ENCODE data around the gene ZNRD2.
A peak's percentile ranks its signal among the peaks of the same experiment; 100 is the strongest.
"Not testable (repeated sequence)": the region's sequence is repeated elsewhere in the genome, so short reads cannot be mapped to it uniquely, and the experiment has no call there.

ZNRD2 gene

GRCh38 chr11:65569973-65570918 lies at the start of gene ZNRD2:
Gene ZNRD2, plus strand, starts transcription at chr11:65570477. Its CDS starts 15 bp downstream, at chr11:65570492.
- peak; percentile 97 for DNase-seq (ENCODE audit: low read depth)

GRCh38 chr11:65521777-65522521 lies 48.3 kb upstream of the ZNRD2 start:
- DNase-seq (ENCODE audit: low read depth): not testable (repeated sequence)

GRCh38 chr11:65522718-65523630 lies 47.3 kb upstream of the ZNRD2 start:
- DNase-seq (ENCODE audit: low read depth): not testable (repeated sequence)

GRCh38 chr11:65523631-65523968 lies 46.7 kb upstream of the ZNRD2 start:
- DNase-seq (ENCODE audit: low read depth): not testable (repeated sequence)

- peak; percentile 9 for DNase-seq (ENCODE audit: low read depth)
Observed at GRCh38 chr11:65524014-65524740, 46.1 kb upstream of the ZNRD2 start.

GRCh38 chr11:65524741-65525545 lies 45.3 kb upstream of the ZNRD2 start, which contains the start of gene SCYL1:
Gene SCYL1, plus strand, starts transcription at chr11:65525083. Its CDS starts 71 bp downstream, at chr11:65525154.
- peak; percentile 64 for DNase-seq (ENCODE audit: low read depth)

- no peak for DNase-seq (ENCODE audit: low read depth)
Observed at GRCh38 chr11:65525546-65526480, 44.5 kb upstream of the ZNRD2 start.

GRCh38 chr11:65526744-65527143 lies 43.5 kb upstream of the ZNRD2 start:
- no peak for DNase-seq (ENCODE audit: low read depth)

- no peak for DNase-seq (ENCODE audit: low read depth)
Observed at GRCh38 chr11:65528819-65529350, 41.4 kb upstream of the ZNRD2 start.

- DNase-seq (ENCODE audit: low read depth): no peak
Observed at GRCh38 chr11:65529475-65530156, 40.7 kb upstream of the ZNRD2 start.

- DNase-seq (ENCODE audit: low read depth): no peak
Observed at GRCh38 chr11:65530157-65530496, 40.1 kb upstream of the ZNRD2 start.

GRCh38 chr11:65532388-65533064 lies 37.8 kb upstream of the ZNRD2 start:
- DNase-seq (ENCODE audit: low read depth): no peak

- no peak for DNase-seq (ENCODE audit: low read depth)
Observed at GRCh38 chr11:65535102-65535501, 35.2 kb upstream of the ZNRD2 start.

GRCh38 chr11:65536412-65537295 lies 33.6 kb upstream of the ZNRD2 start:
- DNase-seq (ENCODE audit: low read depth): no peak

- no peak for DNase-seq (ENCODE audit: low read depth)
Observed at GRCh38 chr11:65537296-65537597, 33.0 kb upstream of the ZNRD2 start.

- no peak for DNase-seq (ENCODE audit: low read depth)
Observed at GRCh38 chr11:65537620-65538231, 32.6 kb upstream of the ZNRD2 start.

Data from GM04504 (cell line).